ENCODE results near the gene CPXM2.

GRCh38 chr10:123865350-123865749, 26.3 kb downstream of the CPXM2 start:
- no peak for TF ChIP-seq EP300 (IDR thresholded peaks at IDR 0.05)
- TF ChIP-seq, protein P1, sequence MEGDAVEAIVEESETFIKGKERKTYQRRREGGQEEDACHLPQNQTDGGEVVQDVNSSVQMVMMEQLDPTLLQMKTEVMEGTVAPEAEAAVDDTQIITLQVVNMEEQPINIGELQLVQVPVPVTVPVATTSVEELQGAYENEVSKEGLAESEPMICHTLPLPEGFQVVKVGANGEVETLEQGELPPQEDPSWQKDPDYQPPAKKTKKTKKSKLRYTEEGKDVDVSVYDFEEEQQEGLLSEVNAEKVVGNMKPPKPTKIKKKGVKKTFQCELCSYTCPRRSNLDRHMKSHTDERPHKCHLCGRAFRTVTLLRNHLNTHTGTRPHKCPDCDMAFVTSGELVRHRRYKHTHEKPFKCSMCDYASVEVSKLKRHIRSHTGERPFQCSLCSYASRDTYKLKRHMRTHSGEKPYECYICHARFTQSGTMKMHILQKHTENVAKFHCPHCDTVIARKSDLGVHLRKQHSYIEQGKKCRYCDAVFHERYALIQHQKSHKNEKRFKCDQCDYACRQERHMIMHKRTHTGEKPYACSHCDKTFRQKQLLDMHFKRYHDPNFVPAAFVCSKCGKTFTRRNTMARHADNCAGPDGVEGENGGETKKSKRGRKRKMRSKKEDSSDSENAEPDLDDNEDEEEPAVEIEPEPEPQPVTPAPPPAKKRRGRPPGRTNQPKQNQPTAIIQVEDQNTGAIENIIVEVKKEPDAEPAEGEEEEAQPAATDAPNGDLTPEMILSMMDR (IDR thresholded peaks at IDR 0.05): no peak
- no peak for TF ChIP-seq POLR2AphosphoS5 (IDR thresholded peaks at IDR 0.05)
